Brain pericyte (primary cell): ENCODE data around the gene CCM2L.

Experiments used
- DNase-seq: peaks from one replicate; pipeline ENCODE4 v3.0.0-alpha.2; 2012; ENCODE audit warnings: low read depth, low spot score

Gene CCM2L

GRCh38 chr20:31992086-31992485 is 18.2 kb upstream of the CCM2L start:
- DNase-seq: no peak

- DNase-seq: no peak
Measured at GRCh38 chr20:31996996-31997395, 13.2 kb upstream of the CCM2L start.

GRCh38 chr20:31998246-31998645 is 12.0 kb upstream of the CCM2L start:
- no peak for DNase-seq

GRCh38 chr20:32003325-32003724 is 6.9 kb upstream of the CCM2L start:
- DNase-seq: no peak

GRCh38 chr20:32004963-32005362 is 5.3 kb upstream of the CCM2L start:
- DNase-seq: no peak

GRCh38 chr20:32006053-32006452 is 4.2 kb upstream of the CCM2L start:
- DNase-seq: no peak

- DNase-seq: no peak
Measured at GRCh38 chr20:32006841-32007786, 3.1 kb upstream of the CCM2L start.

- no peak for DNase-seq
Measured at GRCh38 chr20:32007787-32008616, 2.2 kb upstream of the CCM2L start.

GRCh38 chr20:32009564-32009963 is 674 bp upstream of the CCM2L start:
- DNase-seq: no peak

- DNase-seq: no peak
Measured at GRCh38 chr20:32010666-32011065, 428 bp downstream of the CCM2L start.

GRCh38 chr20:32012159-32012688 is 2.0 kb downstream of the CCM2L start:
- DNase-seq: no peak

GRCh38 chr20:32013326-32013725 is 3.1 kb downstream of the CCM2L start:
- no peak for DNase-seq

GRCh38 chr20:32017711-32018251 is 7.5 kb downstream of the CCM2L start:
- DNase-seq: no peak

- DNase-seq: no peak
Measured at GRCh38 chr20:32018269-32019155, 8.3 kb downstream of the CCM2L start.

- no peak for DNase-seq
Measured at GRCh38 chr20:32019156-32019510, 8.9 kb downstream of the CCM2L start.

GRCh38 chr20:32019563-32020463 is 9.6 kb downstream of the CCM2L start:
- no peak for DNase-seq

- DNase-seq: no peak
Measured at GRCh38 chr20:32021091-32021490, 10.9 kb downstream of the CCM2L start.

- no peak for DNase-seq
Measured at GRCh38 chr20:32024683-32025295, 14.6 kb downstream of the CCM2L start.

GRCh38 chr20:32027643-32028042 is 17.4 kb downstream of the CCM2L start:
- DNase-seq: no peak
